GM21515 (cell line): ENCODE results near the gene SNRPA.
"Not testable (repeated sequence)": the region's sequence is repeated elsewhere in the genome, so short reads cannot be mapped to it uniquely, and the experiment has no call there.

ENCODE experiments used
- ATAC-seq: cut with Tn5 transposase; IDR thresholded peaks from one replicate; pipeline ENCODE4 v1.9.1; 2021; ENCODE audit not compliant: unreplicated experiment

Gene SNRPA

GRCh38 chr19:40744554-40745401 is 6.2 kb upstream of the SNRPA start:
- ATAC-seq: no peak

- ATAC-seq: no peak
These were observed 5.6 kb upstream of the SNRPA start for GRCh38 chr19:40745402-40745780.

DNA sequence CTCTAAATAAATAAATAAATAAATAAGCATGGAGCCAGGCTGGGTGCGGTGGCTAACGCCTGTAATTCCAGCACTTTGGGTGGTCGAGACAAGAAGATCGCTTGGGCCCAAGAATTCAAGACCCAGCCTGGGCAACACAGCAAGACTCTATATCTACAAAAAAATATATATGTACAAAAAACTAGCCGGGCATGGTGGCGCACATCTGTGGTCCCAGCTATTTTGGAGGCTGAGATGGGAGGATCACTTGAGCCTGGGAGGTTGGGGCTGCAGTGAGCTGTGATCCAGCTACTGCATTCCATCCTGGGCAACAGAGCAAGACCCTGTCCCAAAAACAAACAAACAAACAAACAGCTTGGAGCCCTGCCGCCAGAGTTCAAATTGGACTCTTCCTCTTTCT is 3.5 kb upstream of the SNRPA start:
- no peak for ATAC-seq

GRCh38 chr19:40750058-40750873 is 737 bp upstream of the SNRPA start, which contains the start of gene ACTMAP:
Gene ACTMAP (minus strand): TSS chr19:40750477. CDS start chr19:40749803, 674 bp downstream.
- peak; percentile 81 for ATAC-seq

DNA sequence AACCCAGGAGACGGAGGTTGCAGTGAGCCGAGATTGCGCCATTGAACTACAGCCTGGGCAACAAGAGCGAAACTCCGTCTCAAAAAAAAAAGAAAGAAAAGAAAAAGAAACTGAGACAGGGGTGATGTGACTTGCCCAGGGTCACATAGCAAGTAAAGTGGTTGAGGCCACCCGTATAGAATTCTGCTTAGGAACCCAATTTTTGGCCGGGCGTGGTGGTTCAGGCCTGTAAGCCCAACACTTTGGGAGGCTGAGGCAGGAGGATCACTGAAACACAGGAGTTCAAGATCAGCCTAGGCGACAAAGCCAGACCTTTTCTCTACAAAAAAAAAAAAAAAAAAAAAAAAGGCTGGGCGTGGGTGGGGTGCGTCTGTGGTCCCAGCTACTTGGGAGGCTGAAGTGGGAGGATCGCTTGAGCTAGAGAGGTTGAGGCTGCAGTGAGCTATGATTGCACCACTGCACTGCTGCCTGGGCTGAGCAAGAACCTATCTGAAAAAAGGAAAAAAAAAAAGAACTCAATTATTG is 1.3 kb downstream of the SNRPA start:
- no peak for ATAC-seq

DNA sequence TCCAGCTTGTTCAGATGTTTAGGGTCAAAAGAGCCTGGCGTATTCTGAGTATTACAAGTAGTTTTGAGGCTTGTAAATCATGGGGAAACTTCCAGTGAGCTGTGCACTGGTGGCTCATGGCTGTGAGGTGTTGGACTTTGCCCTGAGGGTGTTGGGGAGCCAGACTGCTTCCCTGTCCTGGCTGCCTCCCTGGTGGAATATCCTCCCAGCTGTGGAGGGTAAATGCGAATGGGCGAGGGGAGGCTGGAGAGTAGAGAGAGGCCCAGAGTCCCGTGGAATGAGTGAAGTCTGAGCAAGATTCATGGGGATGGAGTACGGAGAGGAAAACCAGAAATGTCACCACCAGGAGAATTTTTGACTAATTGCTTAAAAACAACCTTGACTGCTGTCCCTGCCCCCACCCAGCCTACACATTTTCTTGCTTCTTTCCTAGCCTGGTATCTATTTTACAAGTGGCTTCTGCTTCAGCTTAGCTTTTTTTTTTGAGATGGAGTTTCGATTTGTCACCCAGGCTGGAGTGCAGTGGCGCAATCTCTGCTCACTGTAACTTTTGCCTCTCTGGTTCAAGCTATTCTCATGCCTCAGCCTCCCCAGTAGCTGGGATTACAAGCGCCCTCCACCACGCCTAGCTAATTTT is 3.7 kb downstream of the SNRPA start:
- no peak for ATAC-seq

DNA sequence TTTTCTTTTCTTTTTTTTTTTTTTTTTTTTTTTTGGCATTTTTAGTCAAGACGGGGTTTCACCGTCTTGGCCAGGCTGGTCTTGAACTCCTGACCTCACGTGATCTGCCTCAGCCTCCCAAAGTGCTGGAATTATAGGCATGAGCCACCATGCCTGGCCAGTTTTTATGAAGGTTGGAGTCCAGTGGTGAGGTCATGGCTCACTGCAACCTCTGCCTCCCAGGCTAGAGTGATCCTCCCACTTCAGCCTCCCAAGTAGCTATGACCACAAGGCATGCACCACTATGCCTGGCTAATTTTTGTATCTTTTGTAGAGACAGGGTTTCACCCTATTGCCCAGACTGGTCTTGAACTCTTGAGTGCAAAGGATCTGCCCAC is 4.2 kb downstream of the SNRPA start:
- ATAC-seq: no peak

DNA sequence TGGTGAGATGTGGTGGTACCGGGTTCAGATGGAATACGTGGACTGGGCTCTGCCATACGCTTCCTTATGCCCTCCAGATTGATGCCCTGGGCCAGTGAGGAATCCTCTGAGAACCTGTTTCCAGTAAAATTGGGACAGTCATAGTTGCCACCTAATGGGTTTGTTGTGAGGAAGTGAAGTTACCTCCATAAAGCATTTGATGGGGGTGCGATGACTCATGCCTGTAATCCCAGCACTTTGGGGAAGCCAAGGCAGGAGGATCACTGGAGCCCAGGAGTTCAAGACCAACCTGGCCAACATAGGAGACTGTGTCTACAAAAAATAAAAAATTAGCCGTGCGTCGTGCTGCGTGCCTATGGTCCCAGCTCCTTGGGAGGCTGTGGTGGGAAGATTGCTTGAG is 4.8 kb downstream of the SNRPA start:
- no peak for ATAC-seq

DNA sequence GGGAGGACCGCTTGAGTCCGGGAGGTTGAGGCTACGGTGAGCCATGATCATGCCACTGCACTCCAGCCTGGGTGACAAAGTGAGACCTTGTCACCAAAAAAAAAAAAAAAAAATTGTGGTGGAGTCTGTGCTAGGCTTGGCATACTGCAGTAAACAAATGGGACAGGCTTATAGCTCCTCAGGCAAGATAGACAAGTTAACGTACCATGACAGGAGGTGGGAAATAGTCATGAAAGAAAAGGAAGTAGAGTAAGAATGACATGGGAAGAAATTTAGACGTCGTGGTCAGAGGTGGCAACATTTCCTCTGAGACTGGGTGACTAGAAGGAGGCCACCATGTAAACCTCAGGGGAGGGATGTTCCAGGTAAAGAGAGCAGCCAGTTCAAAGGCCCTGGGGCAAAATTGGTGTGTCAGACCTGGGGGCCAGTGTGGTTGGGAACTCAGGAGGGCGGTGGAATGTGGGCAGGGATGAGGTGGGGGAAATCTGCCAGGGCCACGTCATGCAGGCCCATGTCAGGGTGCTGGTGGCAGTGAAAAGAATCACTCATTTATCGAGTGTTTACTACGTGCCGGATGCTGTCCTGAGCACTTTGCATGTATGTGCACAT is 5.6 kb downstream of the SNRPA start:
- no peak for ATAC-seq

DNA sequence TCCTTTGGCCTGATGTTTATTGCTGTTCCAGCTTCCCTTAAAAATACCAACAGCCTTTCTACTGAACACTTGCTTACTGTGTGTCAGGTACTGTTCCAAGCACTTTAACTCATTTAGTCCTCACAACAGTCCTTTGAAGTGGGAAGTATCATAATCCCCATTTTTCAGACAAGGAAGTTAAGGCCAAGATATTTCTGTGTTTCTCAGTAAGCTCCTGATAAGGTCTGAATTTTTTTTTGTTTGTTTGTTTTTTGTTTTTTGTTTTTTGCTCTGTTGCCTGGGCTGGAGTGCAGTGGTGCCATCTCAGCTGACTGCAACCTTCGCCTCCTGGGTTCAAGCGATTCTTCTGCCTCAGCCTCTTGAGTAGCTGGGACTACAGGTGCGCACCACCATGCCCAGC is 7.5 kb downstream of the SNRPA start:
- ATAC-seq: no peak

DNA sequence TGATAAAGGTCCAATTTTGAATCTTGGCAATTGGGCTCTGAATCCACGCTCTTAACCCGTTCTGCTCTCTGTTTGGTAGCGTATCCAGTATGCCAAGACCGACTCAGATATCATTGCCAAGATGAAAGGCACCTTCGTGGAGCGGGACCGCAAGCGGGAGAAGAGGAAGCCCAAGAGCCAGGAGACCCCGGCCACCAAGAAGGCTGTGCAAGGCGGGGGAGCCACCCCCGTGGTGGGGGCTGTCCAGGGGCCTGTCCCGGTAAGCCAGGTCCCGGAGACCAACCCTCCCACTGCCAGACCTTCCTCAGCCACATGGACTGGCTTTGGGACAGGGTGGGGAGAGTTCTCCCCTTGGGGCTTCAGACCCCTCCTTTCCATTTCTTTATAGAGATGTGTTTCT is 8.3 kb downstream of the SNRPA start:
- ATAC-seq: no peak

GRCh38 chr19:40762754-40763470 is 11.9 kb downstream of the SNRPA start:
- no peak for ATAC-seq

GRCh38 chr19:40763526-40763925 is 12.5 kb downstream of the SNRPA start:
- no peak for ATAC-seq

- ATAC-seq: no peak
These were observed 13.0 kb downstream of the SNRPA start for GRCh38 chr19:40763963-40764362.

DNA sequence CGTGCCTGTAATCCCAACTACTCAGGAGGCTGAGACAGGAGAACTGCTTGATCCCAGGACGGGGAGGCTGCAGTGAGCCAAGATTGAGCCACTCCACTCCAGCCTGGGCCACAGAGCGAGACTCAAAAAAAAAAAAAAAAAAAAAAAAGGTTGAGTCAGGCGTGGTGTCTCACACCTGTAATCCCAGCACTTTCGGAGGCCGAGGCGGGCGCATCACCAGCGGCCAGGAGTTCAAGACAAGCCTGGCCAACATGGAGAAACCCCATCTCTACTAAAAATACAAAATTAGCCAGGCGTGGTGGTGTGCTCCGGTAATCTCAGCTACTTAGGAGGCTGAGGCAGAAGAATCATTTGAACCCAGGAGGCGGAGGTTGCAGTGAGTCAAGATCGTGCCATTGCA is 15.4 kb downstream of the SNRPA start:
- ATAC-seq: not testable (repeated sequence)

GRCh38 chr19:40768869-40769268 is 17.9 kb downstream of the SNRPA start:
- ATAC-seq: no peak

DNA sequence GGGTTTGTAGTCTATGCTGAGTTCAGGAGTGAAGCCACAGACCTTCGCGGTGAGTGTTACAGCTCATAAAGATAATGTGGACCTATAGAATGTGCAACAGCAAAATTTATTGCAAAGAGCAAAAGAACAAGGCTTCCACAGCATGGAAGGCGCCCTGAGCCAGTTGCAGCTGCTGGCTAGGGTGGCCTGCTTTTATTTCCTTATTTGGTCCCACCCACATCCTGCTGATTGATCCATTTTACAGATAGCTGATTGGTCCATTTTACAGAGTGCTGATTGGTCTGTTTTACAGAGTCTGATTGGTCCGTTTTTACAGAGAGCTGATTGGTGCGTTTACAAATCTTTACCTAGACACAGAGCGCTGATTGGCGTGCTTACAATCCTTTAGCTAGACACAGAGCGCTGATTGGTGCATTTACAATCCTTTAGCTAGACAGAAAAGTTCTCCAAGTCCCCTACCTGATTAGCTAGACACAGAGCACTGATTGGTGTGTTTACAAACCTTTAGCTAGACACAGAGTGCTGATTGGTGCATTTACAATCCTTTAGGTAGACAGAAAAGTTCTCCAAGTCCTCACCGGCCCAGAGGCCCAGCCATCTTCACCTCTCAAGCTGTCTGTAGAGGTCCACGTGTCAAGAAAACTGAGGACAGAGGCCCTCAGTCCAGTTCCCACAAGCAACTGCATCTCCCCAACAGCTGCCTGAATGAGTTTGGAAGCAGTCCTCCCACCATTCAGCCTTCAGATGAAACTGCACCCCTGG is 20.3 kb downstream of the SNRPA start:
- ATAC-seq: not testable (repeated sequence)

DNA sequence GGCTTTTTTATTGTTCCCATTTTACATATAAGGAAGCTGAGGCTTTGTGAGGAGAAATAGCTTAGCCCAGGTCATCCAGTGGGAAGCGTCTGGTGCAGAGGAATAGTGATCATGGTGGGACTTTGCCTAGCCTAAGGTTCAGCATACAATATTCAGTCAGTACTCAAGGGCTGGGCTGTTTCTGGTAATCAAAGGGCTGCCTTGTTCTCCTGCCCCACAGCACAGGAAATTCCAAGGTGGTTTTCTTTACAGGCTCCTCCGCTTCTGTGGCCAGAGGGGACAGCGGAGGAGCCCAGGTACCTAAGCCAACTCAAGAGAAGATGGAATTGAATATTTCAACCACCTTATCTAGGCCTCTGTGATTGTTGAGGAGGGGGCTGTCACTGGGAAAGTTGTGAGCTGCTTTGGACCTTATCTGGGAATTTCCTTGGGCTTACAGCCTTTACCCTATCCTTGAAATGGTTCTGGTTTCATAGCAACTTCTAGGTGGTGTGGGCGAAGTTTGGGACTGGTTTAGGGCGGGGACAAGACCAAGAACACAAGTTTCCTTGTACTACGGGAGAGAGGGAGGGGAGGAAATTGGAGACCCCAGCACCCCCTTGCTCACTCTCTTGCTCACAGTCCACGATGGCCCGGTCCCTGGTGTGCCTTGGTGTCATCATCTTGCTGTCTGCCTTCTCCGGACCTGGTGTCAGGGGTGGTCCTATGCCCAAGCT is 24.1 kb downstream of the SNRPA start, which contains the start of gene MIA:
MIA (plus strand) TSS at position 606 of the 716 bp plus-strand sequence; CDS start at position 628, 22 bp downstream.
- no peak for ATAC-seq

DNA sequence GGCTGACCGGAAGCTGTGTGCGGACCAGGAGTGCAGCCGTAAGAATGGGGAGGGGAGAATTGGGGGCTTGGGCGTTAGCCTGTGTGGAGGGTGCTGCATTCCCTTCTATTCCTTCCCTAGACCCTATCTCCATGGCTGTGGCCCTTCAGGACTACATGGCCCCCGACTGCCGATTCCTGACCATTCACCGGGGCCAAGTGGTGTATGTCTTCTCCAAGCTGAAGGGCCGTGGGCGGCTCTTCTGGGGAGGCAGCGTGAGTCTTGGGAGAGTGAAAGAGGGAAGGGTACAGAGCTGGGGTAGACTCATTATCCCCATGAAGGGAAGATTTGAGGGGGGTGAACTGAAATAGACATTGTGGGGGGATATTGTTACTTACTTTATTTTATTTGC is 24.6 kb downstream of the SNRPA start:
- ATAC-seq: no peak
